GM19193 (cell line): ENCODE results near the gene POLR1C.

Experiments
- POLR2A ChIP-seq: IDR thresholded peaks from 4 replicates; pipeline ENCODE4 v1.6.1; 2011; ENCODE audit not compliant: insufficient read depth, insufficient read length; ENCODE audit errors: extremely low read depth

Gene POLR1C

GRCh38 chr6:43500921-43501320 is 16.0 kb upstream of the POLR1C start:
- no peak for TF ChIP-seq POLR2A

GRCh38 chr6:43502666-43503065 is 14.2 kb upstream of the POLR1C start:
- no peak for TF ChIP-seq POLR2A

GRCh38 chr6:43503443-43503842 is 13.4 kb upstream of the POLR1C start:
- TF ChIP-seq POLR2A = no peak

- no peak for TF ChIP-seq POLR2A
Measured at GRCh38 chr6:43504756-43505593, 11.9 kb upstream of the POLR1C start.

GRCh38 chr6:43505718-43506117 is 11.2 kb upstream of the POLR1C start:
- TF ChIP-seq POLR2A = no peak

GRCh38 chr6:43506171-43506570 is 10.7 kb upstream of the POLR1C start:
- no peak for TF ChIP-seq POLR2A

- no peak for TF ChIP-seq POLR2A
Measured at GRCh38 chr6:43506667-43507471, 10.0 kb upstream of the POLR1C start.

- TF ChIP-seq POLR2A = no peak
Measured at GRCh38 chr6:43508481-43509141, 8.3 kb upstream of the POLR1C start.

- TF ChIP-seq POLR2A = no peak
Measured at GRCh38 chr6:43509142-43509983, 7.5 kb upstream of the POLR1C start.

GRCh38 chr6:43509984-43510826 is 6.7 kb upstream of the POLR1C start, which contains the start of gene LRRC73:
Gene LRRC73 (minus strand): TSS chr6:43510346. CDS start chr6:43509785, 561 bp downstream.
- TF ChIP-seq POLR2A = no peak

- TF ChIP-seq POLR2A = no peak
Measured at GRCh38 chr6:43510827-43511163, 6.1 kb upstream of the POLR1C start.

- TF ChIP-seq POLR2A = no peak
Measured at GRCh38 chr6:43511824-43512415, 5.0 kb upstream of the POLR1C start.

- no peak for TF ChIP-seq POLR2A
Measured at GRCh38 chr6:43515808-43516207, 1.1 kb upstream of the POLR1C start.
